Sigmoid colon (tissue), 7 donors: Measurements from ENCODE around the gene ATP2B2. TPM values are rescaled to one million over a fixed set of nuclear protein-coding genes. Genes with fewer than 3 reads are reported as not detected.
"Not testable (repeated sequence)": the region's sequence is repeated elsewhere in the genome, so short reads cannot be mapped to it uniquely, and the experiment has no call there.

Experiments used
- DNase-seq: peaks from one replicate; pipeline ENCODE4 v3.0.0-alpha.2; 2019
- H3K27ac ChIP-seq, 4 donors: fragments of 200-600 bp; sonication (generic); one replicate each; pipeline ENCODE4 v1.5.1; 2016 to 2019; ENCODE audit warnings: mild to moderate bottlenecking in 1 of 4
- H3K27me3 ChIP-seq, 3 donors: fragments of 200-600 bp; sonication (generic); one replicate each; pipeline ENCODE4 v1.5.1; 2019; ENCODE audit warnings: mild to moderate bottlenecking in 1 of 3
- H3K36me3 ChIP-seq, 4 donors: fragments of 200-600 bp; sonication (generic); one replicate each; pipeline ENCODE4 v1.5.1; 2016 to 2019
- H3K4me1 ChIP-seq, 4 donors: fragments of 200-600 bp; sonication (generic); one replicate each; pipeline ENCODE4 v1.5.1; 2017 to 2019
- H3K4me3 ChIP-seq, 4 donors: fragments of 200-600 bp; sonication (generic); one replicate each; pipeline ENCODE4 v1.5.1; 2017 to 2019; ENCODE audit warnings: mild to moderate bottlenecking in 2 of 4, moderate library complexity in 1 of 4
- H3K9me3 ChIP-seq, 4 donors: fragments of 200-600 bp in 3 of 4; sonication (generic) in 3 of 4; one replicate each; pipeline versions ENCODE4 v1.5.1 to v1.6.1; 2013 to 2019
- EP300 ChIP-seq, 4 donors: sonication (generic); formaldehyde crosslinking; IDR thresholded peaks; one replicate each; pipeline ENCODE4 v1.6.1; 2017; ENCODE audit warnings: antibody characterized with exemption in 4 of 4
- POLR2A ChIP-seq, 2 donors: fragments of 450-650 bp; IDR thresholded peaks; one replicate each; pipeline ENCODE4 v1.6.1; 2016; ENCODE audit warnings: antibody characterized with exemption in 2 of 2, mild to moderate bottlenecking in 2 of 2, moderate library complexity in 2 of 2
- POLR2AphosphoS5 ChIP-seq, 4 donors: sonication (generic); formaldehyde crosslinking; IDR thresholded peaks; one replicate each; pipeline ENCODE4 v1.6.1; 2017; ENCODE audit warnings: antibody characterized with exemption in 4 of 4
- WGBS, 2 donors: extraction: QIAGEN DNeasy Blood & Tissue Kit; methylation state at CpG; one replicate each; pipeline ENCODE4 v1.1.7; 2013; 5-methylcytosine and 5-hydroxymethylcytosine counted together
- intact Hi-C: fragments of 100-400 bp; cut with DNase I; formaldehyde crosslinking; loops from one replicate; pipeline ENCODE4 v1.15.1; 2023
- polyA plus RNA-seq, 3 donors: library from polyadenylated mRNA; stranded (reverse); fragments of 200-250 nt; gene quantifications; one replicate each; pipeline ENCODE4 v1.2.3, GENCODE V29; 2013
- total RNA-seq, 4 donors: library from RNA; depleted of rRNA; stranded (reverse); fragments of >200 nt; gene quantifications; one replicate each; pipeline ENCODE4 v1.1.0, GENCODE V29; 2016
- TF ChIP-seq, protein P1 (sequence below), 4 experiments: fragments of 450-650 bp in 3 of 4; fragments of 200-600 bp in 1 of 4; IDR thresholded peaks; one replicate each; pipeline ENCODE4 v1.5.1; 2016 to 2019; ENCODE audit warnings: antibody characterized with exemption in 4 of 4, mild to moderate bottlenecking in 3 of 4, moderate library complexity in 2 of 4
- donor health status: healthy with polysubstance abuse.
- donor health status: Bipolar disorder and iron deficiency.
- donor health status: healthy.

ATP2B2 gene
- total and polyA plus RNA-seq, 7 donors, result under 0.01 to 0.83 (median 0.23) TPM; not detected in 3

DNA sequence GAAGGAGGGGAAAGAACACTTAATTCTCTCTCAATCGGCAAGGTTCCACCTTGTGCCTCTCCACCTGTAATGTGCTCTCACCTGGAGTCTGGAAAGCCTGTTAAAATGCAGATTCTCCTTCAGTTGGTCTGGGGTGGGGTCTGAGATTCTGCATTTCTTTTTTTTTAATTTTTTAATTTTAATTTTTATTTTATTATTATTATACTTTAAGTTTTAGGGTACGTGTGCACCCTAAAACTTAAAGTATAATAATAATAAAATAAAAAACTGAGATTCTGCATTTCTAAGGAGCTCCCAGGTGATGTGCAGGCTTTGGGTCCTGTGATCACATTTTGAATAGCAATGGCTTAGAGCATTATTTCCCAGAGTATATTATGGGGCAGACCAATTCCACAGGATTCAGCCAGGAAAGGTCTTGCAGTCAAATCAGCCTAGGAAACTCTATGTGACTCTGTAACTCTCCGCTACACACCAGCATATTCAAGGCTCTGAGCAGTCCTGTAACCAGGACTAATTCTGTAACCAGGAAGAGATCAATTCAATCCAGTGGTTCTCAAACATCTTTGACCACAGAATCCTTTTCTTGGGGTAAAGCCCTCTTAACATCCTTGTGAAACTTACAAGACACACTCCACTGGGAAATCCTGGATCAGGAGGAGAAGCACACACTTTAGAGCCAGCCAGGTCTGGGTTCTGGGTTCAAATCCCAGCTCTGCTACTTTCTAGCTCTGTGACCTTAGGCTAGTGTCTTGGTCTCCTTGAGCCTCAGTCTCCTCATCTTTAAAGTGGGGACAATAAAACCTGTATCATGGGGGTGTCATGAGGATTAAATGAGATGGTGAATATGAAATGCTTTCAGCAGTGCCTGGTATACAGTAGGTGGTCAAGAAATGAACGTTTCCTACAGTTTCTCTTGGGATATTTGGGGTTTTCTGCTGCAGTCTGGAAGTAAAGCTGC, 122.2 kb downstream of the ATP2B2 start:
- intact Hi-C loops, result no loop called here
- no peak overlapping the region for H3K4me3 ChIP-seq
- H3K9me3 ChIP-seq, result peaks cover 4 to 15% (median 6%) of the 10 kb centered on the region in 4 donors
- WGBS, 2 donors, result 55 to 77% methylated on average over 4 of the region's 4 CpGs
- H3K4me1 ChIP-seq, result no peaks in the 10 kb centered on the region
- no peaks in the 10 kb centered on the region for H3K27me3 ChIP-seq
- DNase-seq, result no peak
- no peak overlapping the region for H3K27ac ChIP-seq
- H3K36me3 ChIP-seq, result no peaks in the 10 kb centered on the region
- TF ChIP-seq POLR2AphosphoS5 (IDR thresholded peaks at IDR 0.05), result no peak
- TF ChIP-seq, protein P1, sequence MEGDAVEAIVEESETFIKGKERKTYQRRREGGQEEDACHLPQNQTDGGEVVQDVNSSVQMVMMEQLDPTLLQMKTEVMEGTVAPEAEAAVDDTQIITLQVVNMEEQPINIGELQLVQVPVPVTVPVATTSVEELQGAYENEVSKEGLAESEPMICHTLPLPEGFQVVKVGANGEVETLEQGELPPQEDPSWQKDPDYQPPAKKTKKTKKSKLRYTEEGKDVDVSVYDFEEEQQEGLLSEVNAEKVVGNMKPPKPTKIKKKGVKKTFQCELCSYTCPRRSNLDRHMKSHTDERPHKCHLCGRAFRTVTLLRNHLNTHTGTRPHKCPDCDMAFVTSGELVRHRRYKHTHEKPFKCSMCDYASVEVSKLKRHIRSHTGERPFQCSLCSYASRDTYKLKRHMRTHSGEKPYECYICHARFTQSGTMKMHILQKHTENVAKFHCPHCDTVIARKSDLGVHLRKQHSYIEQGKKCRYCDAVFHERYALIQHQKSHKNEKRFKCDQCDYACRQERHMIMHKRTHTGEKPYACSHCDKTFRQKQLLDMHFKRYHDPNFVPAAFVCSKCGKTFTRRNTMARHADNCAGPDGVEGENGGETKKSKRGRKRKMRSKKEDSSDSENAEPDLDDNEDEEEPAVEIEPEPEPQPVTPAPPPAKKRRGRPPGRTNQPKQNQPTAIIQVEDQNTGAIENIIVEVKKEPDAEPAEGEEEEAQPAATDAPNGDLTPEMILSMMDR (IDR thresholded peaks at IDR 0.05), result no peak
- no peak for TF ChIP-seq POLR2A (IDR thresholded peaks at IDR 0.05)
- TF ChIP-seq EP300 (IDR thresholded peaks at IDR 0.05), result no peak

DNA sequence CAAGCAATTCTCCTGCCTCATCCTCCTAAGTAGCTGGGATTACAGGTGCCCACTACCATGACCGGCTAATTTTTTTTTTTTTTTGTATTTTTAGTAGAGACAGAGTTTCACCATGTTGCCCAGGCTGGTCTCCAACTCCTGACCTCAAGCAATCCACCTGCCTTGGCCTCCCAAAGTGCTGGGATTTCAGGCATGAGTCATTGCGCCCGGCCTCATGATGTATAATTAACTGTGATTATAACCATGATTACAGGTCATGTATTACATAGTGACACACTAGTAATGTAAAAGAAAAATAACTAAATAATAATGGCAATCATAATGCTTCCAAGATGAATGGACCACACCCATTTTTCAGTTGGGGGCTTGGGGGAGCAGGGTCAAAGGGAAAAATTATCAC, 122.9 kb downstream of the ATP2B2 start:
- H3K27ac ChIP-seq, H3K27me3 ChIP-seq, H3K4me3 ChIP-seq, intact Hi-C loops, DNase-seq, H3K36me3 ChIP-seq, H3K9me3 ChIP-seq, H3K4me1 ChIP-seq: not testable (repeated sequence)
- WGBS, 2 donors, result 51 to 86% methylated on average over 3 of the region's 3 CpGs

DNA sequence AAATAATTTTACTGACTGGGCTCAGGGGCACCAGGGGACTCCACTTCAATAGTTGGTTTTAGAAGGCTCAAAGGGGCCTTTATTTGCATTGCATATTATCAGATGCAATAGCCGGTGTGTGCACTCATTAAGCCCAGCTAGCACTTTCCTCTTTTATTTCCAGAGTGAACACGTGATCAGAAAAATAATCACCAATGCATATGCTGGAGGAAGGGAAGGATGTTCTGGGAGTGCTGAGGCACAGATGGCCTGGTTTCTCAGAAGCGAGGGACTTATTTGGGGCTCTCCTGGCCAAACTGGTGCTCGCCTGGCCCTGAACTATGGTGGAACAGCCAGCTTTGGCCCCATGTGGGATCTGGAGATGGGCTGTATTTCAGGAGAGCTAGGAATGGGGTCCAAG, 124.0 kb downstream of the ATP2B2 start:
- no peak for DNase-seq
- intact Hi-C loops, result no loop called here
- H3K4me1 ChIP-seq, result peaks cover 0 to 10% (median 0%) of the 10 kb centered on the region in 4 donors
- H3K9me3 ChIP-seq, result no peaks in the 10 kb centered on the region
- no peak overlapping the region for H3K4me3 ChIP-seq
- H3K36me3 ChIP-seq, result no peaks in the 10 kb centered on the region
- no peak overlapping the region for H3K27ac ChIP-seq
- WGBS, 2 donors, result 72 to 81% methylated on average over 4 of the region's 4 CpGs
- TF ChIP-seq EP300 (IDR thresholded peaks at IDR 0.05), result no peak
- no peak for TF ChIP-seq POLR2A (IDR thresholded peaks at IDR 0.05)
- TF ChIP-seq, protein P1 (IDR thresholded peaks at IDR 0.05), result no peak
- no peak for TF ChIP-seq POLR2AphosphoS5 (IDR thresholded peaks at IDR 0.05)
- H3K27me3 ChIP-seq, result no peaks in the 10 kb centered on the region

DNA sequence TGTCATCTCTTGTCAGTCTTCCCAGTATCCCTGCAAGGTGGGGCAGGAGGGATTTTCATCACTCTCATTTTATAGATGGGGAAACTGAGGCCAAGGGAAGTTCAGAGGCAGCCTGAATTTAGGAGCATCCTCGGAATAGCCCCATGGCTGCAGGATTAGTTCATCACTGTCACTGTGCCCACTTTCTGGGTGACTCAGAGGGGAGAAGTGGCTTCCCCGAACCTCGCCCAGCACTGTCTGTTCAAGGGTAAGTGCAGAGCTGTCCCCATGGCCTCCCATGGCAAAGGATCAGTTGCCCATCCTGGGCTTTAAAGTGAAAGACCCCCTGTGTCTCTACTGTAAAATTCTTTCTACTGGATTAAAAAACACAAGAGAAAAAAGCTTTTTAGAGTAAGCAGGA, 124.5 kb downstream of the ATP2B2 start:
- no peaks in the 10 kb centered on the region for H3K27me3 ChIP-seq

DNA sequence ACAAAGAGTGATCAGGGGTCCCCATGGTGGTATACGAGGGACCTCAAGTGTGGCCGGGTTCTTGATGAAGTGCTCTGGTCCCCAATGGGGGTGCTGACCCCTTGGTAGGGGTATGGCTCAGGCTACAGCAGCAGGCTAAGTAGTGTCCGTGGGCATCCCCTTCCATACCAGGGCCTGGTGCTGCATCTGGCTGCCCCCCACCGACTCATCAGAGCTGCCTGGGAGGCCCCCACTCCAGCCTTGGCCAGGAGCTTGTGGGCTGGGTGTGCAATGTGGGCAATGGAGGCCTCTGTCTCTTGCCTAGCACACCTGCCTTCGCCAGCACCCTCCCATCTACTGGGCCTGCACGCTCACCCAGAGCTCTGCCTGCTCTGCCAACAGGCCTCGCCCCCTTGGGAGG, 125.4 kb downstream of the ATP2B2 start:
- Histone ChIP-seq H3K27me3 (no peaks in the 10 kb centered on the region), H3K4me1 (peaks cover 0 to 10% (median 0%) of the 10 kb centered on the region in 4 donors), H3K27ac (no peak overlapping the region), H3K9me3 (no peaks in the 10 kb centered on the region), H3K36me3 (no peaks in the 10 kb centered on the region), H3K4me3 (no peak overlapping the region)
- WGBS, 2 donors, result 71 to 87% methylated on average over 7 of the region's 7 CpGs
- no peak for DNase-seq
- intact Hi-C loops, result no loop called here
- TF ChIP-seq POLR2AphosphoS5 (IDR thresholded peaks at IDR 0.05) (no peak), EP300 (IDR thresholded peaks at IDR 0.05) (no peak), POLR2A (IDR thresholded peaks at IDR 0.05) (no peak)
- TF ChIP-seq, protein P1 (IDR thresholded peaks at IDR 0.05), result no peak

More for the DNA sequence above, 124.5 kb downstream of the ATP2B2 start:
- 53 to 72% methylated on average over 3 of the region's 3 CpGs for WGBS, 2 donors
- Histone ChIP-seq H3K36me3 (no peaks in the 10 kb centered on the region), H3K27ac (no peak overlapping the region), H3K4me1 (peaks cover 0 to 10% (median 0%) of the 10 kb centered on the region in 4 donors), H3K4me3 (no peak overlapping the region), H3K9me3 (no peaks in the 10 kb centered on the region)
- TF ChIP-seq, protein P1 (IDR thresholded peaks at IDR 0.05), result no peak
- intact Hi-C loops, result no loop called here
- no peak for DNase-seq
